Heart left ventricle (tissue), 13 donors: Measurements from ENCODE around the gene SFSWAP.
"Not testable (repeated sequence)": the region's sequence is repeated elsewhere in the genome, so short reads cannot be mapped to it uniquely, and the experiment has no call there.

Experiments
- CTCF ChIP-seq, 12 donors: fragments of 200-600 bp; sonication (generic) in 4 of 12; IDR thresholded peaks; one replicate each; pipeline versions ENCODE4 v1.5.0 to v1.8.0; 2018 to 2022; ENCODE audit warnings: antibody characterized with exemption in 12 of 12, mild to moderate bottlenecking in 5 of 12
- POLR2A ChIP-seq, 2 donors: fragments of 450-650 bp; IDR thresholded peaks; one replicate each; pipeline ENCODE4 v1.6.1; 2017; ENCODE audit warnings: antibody characterized with exemption in 2 of 2, mild to moderate bottlenecking in 2 of 2, moderate library complexity in 2 of 2
- donor health status: ischemic (EF 13 %, LVEDD 7.1; RV severe dilation, severe dysfunction).
- donor health status: DM: no; HTN: yes; CAD: no.
- donor health status: DM: no; HTN: no; CAD: no.
- donor health status: ischemic (EF 25% LVEDD 6.9; RV normal size, moderate dysfunction).
- donor health status: ischemic (EF 25% LVEDD 5.7; RV mildly dilated, moderate dysfunction).
- donor health status: ischemic (EF 35%, LVEDD 5.7; RV mildly dilated, moderate dysfunction).
- donor health status: nonischemic (EF 11% LVEDD 7.7; RV severe dilation, severe dysfunction).
- donor health status: DM: yes; HTN: yes; CAD: no.
- donor health status: PGD.
- donor health status: ischemic (EF 29% LVEDD 5.4; RV normal size, mild dysfunction).
- donor health status: nonischemic (EF 23%, LVEDD 6.1; RV moderate dilation, normal function).

- TF ChIP-seq CTCF, POLR2A (IDR thresholded peaks at IDR 0.05): not testable (repeated sequence)
Observed at GRCh38 chr12:131809476-131810254, 98.8 kb downstream of the SFSWAP start.
